B cell (primary cell): ENCODE results near the gene TPP1. TPM values are rescaled to one million over a fixed set of nuclear protein-coding genes. Genes with fewer than 3 reads are reported as not detected.

ENCODE experiments used
- ATAC-seq: fragments of 200-7000 bp; cut with Tn5 transposase; one replicate; pipeline ENCODE4 v1.10.0; 2021; ENCODE audit warnings: low read depth, mild to moderate bottlenecking, moderate number of reproducible peaks, moderate library complexity
- CTCF ChIA-PET: fragments of 350-600 bp; sonication (Branson Sonifier 250); formaldehyde crosslinking; loops from one replicate; lab custom pipeline; 2021; ENCODE audit warnings: antibody characterized with exemption, inconsistent platforms; lab: Charles Lee
- POLR2A ChIA-PET: fragments of 350-600 bp; sonication (Branson Sonifier 250); formaldehyde crosslinking; loops from one replicate; lab custom pipeline; 2021; ENCODE audit warnings: antibody characterized with exemption; lab: Charles Lee
- DNase-seq: peaks from one replicate; pipeline ENCODE4 v3.0.0; 2013
- H2AFZ ChIP-seq: 2 replicates; pipeline ENCODE4 v1.6.1; 2012; ENCODE audit warnings: mild to moderate bottlenecking, low read depth, low read length; ENCODE audit not compliant: insufficient read depth, poor library complexity, severe bottlenecking
- H3K27ac ChIP-seq, 2 donors: 1 replicate in 1 of 2; 2 replicates in 1 of 2; pipeline ENCODE4 v1.5.1; 2012 to 2013; ENCODE audit warnings: low read length in 2 of 2, mild to moderate bottlenecking in 2 of 2, moderate library complexity in 1 of 2
- H3K27me3 ChIP-seq, 4 experiments: fragments of 200-600 bp in 1 of 4; sonication (generic) in 1 of 4; replicated peaks in 1 of 4; 1 replicate in 2 of 4; 2 replicates in 2 of 4; pipeline versions ENCODE4 v1.6.1 to v1.7.0; 2013 to 2016; ENCODE audit warnings: low read length in 3 of 4, mild to moderate bottlenecking in 2 of 4, mixed read lengths in 1 of 4, moderate library complexity in 1 of 4; ENCODE audit not compliant: insufficient read depth in 4 of 4, control insufficient read depth in 3 of 4; ENCODE audit errors: control extremely low read depth in 1 of 4
- H3K36me3 ChIP-seq, 2 experiments: replicated peaks in 1 of 2; 1 replicate in 1 of 2; 2 replicates in 1 of 2; pipeline versions ENCODE4 v1.6.1 to v1.7.1; 2013; ENCODE audit warnings: low read length in 1 of 2; ENCODE audit not compliant: insufficient read depth in 2 of 2, control insufficient read depth in 1 of 2; ENCODE audit errors: control extremely low read depth in 1 of 2, extremely low read depth in 1 of 2
- H3K4me1 ChIP-seq, 2 donors: fragments of 200-600 bp in 1 of 2; sonication (generic) in 1 of 2; 1 replicate in 1 of 2; 2 replicates in 1 of 2; pipeline versions ENCODE4 v1.5.1 to v1.6.1; 2013 to 2017; ENCODE audit warnings: low read length in 2 of 2; ENCODE audit not compliant: control insufficient read depth in 2 of 2, insufficient read depth in 2 of 2
- H3K4me2 ChIP-seq: replicated peaks from 2 replicates; pipeline ENCODE3; 2012; ENCODE audit warnings: mild to moderate bottlenecking, low read depth, low read length; ENCODE audit not compliant: poor library complexity, severe bottlenecking
- H3K4me3 ChIP-seq, 5 experiments: fragments of 200-600 bp in 1 of 5; sonication (generic) in 1 of 5; 1 replicate in 3 of 5; 2 replicates in 2 of 5; pipeline versions ENCODE4 v1.5.1 to v1.7.0; 2011 to 2016; ENCODE audit warnings: low read length in 4 of 5, mild to moderate bottlenecking in 4 of 5, low read depth in 2 of 5, control low read depth in 1 of 5, moderate library complexity in 1 of 5; ENCODE audit not compliant: insufficient read depth in 1 of 5; ENCODE audit errors: control extremely low read depth in 1 of 5, extremely low read depth in 1 of 5
- H3K79me2 ChIP-seq: fragments of 200-600 bp; sonication (generic); one replicate; pipeline ENCODE4 v1.6.0; 2016; ENCODE audit warnings: low read length; ENCODE audit not compliant: control insufficient read depth, insufficient read depth
- H3K9ac ChIP-seq: fragments of 200-600 bp; sonication (generic); 2 replicates; pipeline ENCODE4 v1.6.1; 2017; ENCODE audit warnings: mild to moderate bottlenecking, low read length, moderate library complexity
- H3K9me3 ChIP-seq, 3 donors: one replicate each; pipeline versions ENCODE4 v1.6.1 to v1.7.1; 2013; ENCODE audit warnings: low read length in 2 of 3; ENCODE audit not compliant: control insufficient read depth in 2 of 3, insufficient read depth in 1 of 3; ENCODE audit errors: control extremely low read depth in 1 of 3
- H4K20me1 ChIP-seq: 2 replicates; pipeline ENCODE4 v1.6.0; 2012; ENCODE audit warnings: mild to moderate bottlenecking, low read length; ENCODE audit not compliant: insufficient read depth, control insufficient read depth, poor library complexity, severe bottlenecking
- H3K27ac Mint-ChIP-seq: one replicate; pipeline ENCODE4 v1.8.0; 2021; ENCODE audit warnings: mixed read lengths
- H3K27me3 Mint-ChIP-seq: one replicate; pipeline ENCODE4 v1.8.0; 2021; ENCODE audit warnings: mixed read lengths
- H3K4me1 Mint-ChIP-seq: one replicate; pipeline ENCODE4 v1.8.0; 2021; ENCODE audit warnings: mixed read lengths
- H3K4me3 Mint-ChIP-seq: one replicate; pipeline ENCODE4 v1.8.0; 2021; ENCODE audit warnings: mixed read lengths
- H3K9me3 Mint-ChIP-seq: one replicate; pipeline ENCODE4 v1.8.0; 2022; ENCODE audit warnings: mixed read lengths; ENCODE audit not compliant: insufficient read depth
- CTCF ChIP-seq: fragments of 200-600 bp; IDR thresholded peaks from one replicate; pipeline ENCODE4 v1.8.0; 2022; ENCODE audit warnings: antibody characterized with exemption, mild to moderate bottlenecking
- EZH2 ChIP-seq: IDR thresholded peaks from 2 replicates; pipeline ENCODE4 v1.6.1; 2012; ENCODE audit warnings: borderline replicate concordance, low read depth, mild to moderate bottlenecking, moderate library complexity, low read length; ENCODE audit not compliant: insufficient read depth, poor library complexity, severe bottlenecking
- WGBS: methylation state at CpG from one replicate; pipeline ENCODE4 v1.1.5; 2013; ENCODE audit warnings: missing lambda C conversion rate; ENCODE audit not compliant: insufficient coverage; 5-methylcytosine and 5-hydroxymethylcytosine counted together
- intact Hi-C: fragments of 100-400 bp; cut with micrococcal nuclease; formaldehyde crosslinking; loops from one replicate; pipeline ENCODE4 v1.10.0; 2022
- polyA plus RNA-seq: library from polyadenylated mRNA; depleted of rRNA; stranded (reverse); fragments of >200 nt; gene quantifications from 2 replicates; pipeline ENCODE4 v1.2.3, GENCODE V29; 2012
- total RNA-seq, 2 donors: library from RNA; stranded (reverse); fragments of 120-200 nt in 1 of 2; gene quantifications; 1 replicate in 1 of 2; 2 replicates in 1 of 2; pipeline versions ENCODE4 v1.2.3 to v1.2.4, GENCODE V29; 2013 to 2022

TPP1 gene
- total and polyA plus RNA-seq, 2 donors (not counting 1 experiment from before 2014, with no cell fraction given), result 133 to 191 TPM

DNA sequence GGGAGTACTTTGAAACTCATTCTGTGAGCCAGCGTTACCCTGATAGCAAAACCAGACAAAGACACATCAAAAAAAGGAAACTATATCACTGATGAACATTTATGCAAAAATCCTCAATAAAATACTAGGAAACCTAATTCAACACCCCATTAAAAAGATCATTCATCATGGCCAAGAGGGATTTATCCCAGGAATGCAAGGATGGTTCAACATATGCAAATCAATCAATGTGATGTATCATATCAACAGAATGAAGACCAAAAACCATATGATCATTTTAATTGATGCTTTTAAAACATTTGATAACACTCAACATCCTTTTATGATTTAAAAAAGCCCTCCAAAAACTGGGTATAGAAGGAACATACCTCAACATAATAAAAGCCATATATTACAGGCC is 35.6 kb downstream of the TPP1 start:
- Histone ChIP-seq H3K4me1 (no peaks in the 10 kb centered on the region), H3K4me2 (no peak overlapping the region), H4K20me1 (no peaks in the 10 kb centered on the region), H3K9me3 (peaks cover 0 to 9% (median 1%) of the 10 kb centered on the region in 3 donors), H2AFZ (no peak overlapping the region), H3K4me3 (no peak overlapping the region), H3K9ac (no peak overlapping the region), H3K27ac (no peak overlapping the region), H3K36me3 (peaks cover 0 to 5% of the 10 kb centered on the region in 2 experiments), H3K79me2 (peaks cover 16% of the 10 kb centered on the region), H3K27me3 (no peaks in the 10 kb centered on the region)
- Mint-ChIP-seq H3K4me3 (no peak overlapping the region), H3K27me3 (no peaks in the 10 kb centered on the region), H3K27ac (no peak overlapping the region), H3K9me3 (peaks cover 10% of the 10 kb centered on the region), H3K4me1 (no peaks in the 10 kb centered on the region)
- DNase-seq (no peak), ATAC-seq (no peak)
- ChIA-PET CTCF (no interaction called here), POLR2A (no interaction called here)
- no CpG with 5 or more reads among the region's 1 CpG for WGBS
- TF ChIP-seq CTCF (no peak), EZH2 (no peak)
- intact Hi-C loops, result no loop called here

DNA sequence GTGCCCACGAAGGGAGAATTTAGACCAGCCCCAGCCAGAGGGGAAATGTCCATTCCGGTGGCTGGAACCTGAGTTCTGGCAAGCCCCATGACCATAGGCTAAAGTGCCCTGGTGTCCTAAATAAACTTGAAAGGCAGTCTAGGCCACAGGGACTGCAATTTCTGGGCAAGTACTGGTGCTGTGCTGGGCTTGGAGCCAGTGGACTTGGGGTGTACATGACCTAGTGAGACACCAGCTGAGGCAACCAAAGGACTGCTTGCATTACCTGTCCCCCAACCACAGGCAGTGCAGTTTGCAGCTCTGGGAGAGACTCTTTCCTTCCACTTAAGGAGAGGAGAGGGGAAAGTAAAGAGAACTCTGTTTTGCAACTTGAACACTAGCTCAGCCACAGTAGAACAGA is 39.5 kb downstream of the TPP1 start:
- no peaks in the 10 kb centered on the region for H3K27me3 ChIP-seq
- H2AFZ ChIP-seq, result no peak overlapping the region
- peaks cover 0 to 5% of the 10 kb centered on the region in 2 experiments for H3K36me3 ChIP-seq
- no peak for TF ChIP-seq EZH2
- no peak for TF ChIP-seq CTCF
- H3K4me3 ChIP-seq, result no peak overlapping the region
- POLR2A ChIA-PET, result no interaction called here
- no peaks in the 10 kb centered on the region for H3K4me1 ChIP-seq
- no peaks in the 10 kb centered on the region for H3K27me3 Mint-ChIP-seq
- peaks cover 0 to 9% (median 1%) of the 10 kb centered on the region in 3 donors for H3K9me3 ChIP-seq
- CTCF ChIA-PET, result no interaction called here
- intact Hi-C loops, result no loop called here
- H3K27ac Mint-ChIP-seq, result no peak overlapping the region
- H3K4me3 Mint-ChIP-seq, result no peak overlapping the region
- peaks cover 14% of the 10 kb centered on the region for H3K79me2 ChIP-seq
- DNase-seq, result no peak
- H4K20me1 ChIP-seq, result no peaks in the 10 kb centered on the region
- WGBS, result no CpG with 5 or more reads among the region's 2 CpGs
- H3K4me1 Mint-ChIP-seq, result no peaks in the 10 kb centered on the region
- peaks cover 10% of the 10 kb centered on the region for H3K9me3 Mint-ChIP-seq
- H3K9ac ChIP-seq, result no peak overlapping the region
- ATAC-seq, result no peak
- H3K4me2 ChIP-seq, result no peak overlapping the region
- H3K27ac ChIP-seq, result no peak overlapping the region
